SJSA1 (cell line): ENCODE measurements around the gene KDM4B. TPM values are rescaled to one million over a fixed set of nuclear protein-coding genes. Genes with fewer than 3 reads are reported as not detected.

Source experiments
- DNase-seq, 2 experiments: peaks; one replicate each; pipeline ENCODE4 v3.0.0-alpha.2; 2015 to 2020; ENCODE audit warnings: low spot score in 2 of 2, low read depth in 1 of 2
- H3K27ac ChIP-seq: fragments of 250-450 bp; sonication (Bioruptor Pico); 2 replicates; pipeline ENCODE4 v1.5.1; 2020; ENCODE audit warnings: mild to moderate bottlenecking, moderate library complexity
- H3K27me3 ChIP-seq: fragments of 250-450 bp; sonication (Bioruptor Pico); replicated peaks from 2 replicates; pipeline ENCODE4 v1.5.1; 2020; ENCODE audit warnings: mild to moderate bottlenecking, moderate library complexity
- H3K36me3 ChIP-seq: fragments of 250-450 bp; sonication (Bioruptor Pico); 2 replicates; pipeline ENCODE4 v1.5.1; 2020; ENCODE audit warnings: mild to moderate bottlenecking
- H3K4me1 ChIP-seq: fragments of 250-450 bp; sonication (Bioruptor Pico); replicated peaks from 2 replicates; pipeline ENCODE4 v1.6.1; 2021; ENCODE audit warnings: mild to moderate bottlenecking
- H3K4me3 ChIP-seq: fragments of 250-450 bp; sonication (Bioruptor Pico); 2 replicates; pipeline ENCODE4 v1.5.1; 2020; ENCODE audit warnings: mild to moderate bottlenecking
- H3K9me3 ChIP-seq: fragments of 250-450 bp; sonication (Bioruptor Pico); replicated peaks from 2 replicates; pipeline ENCODE4 v1.5.1; 2020; ENCODE audit warnings: mild to moderate bottlenecking
- total RNA-seq: library from RNA; depleted of rRNA; stranded (reverse); fragments of >200 nt; shearing (Covaris generic); gene quantifications from 2 replicates; pipeline ENCODE4 v1.2.3, GENCODE V29; 2014

Gene KDM4B
- total RNA-seq, 1 experiment from 2014 or later, result 9.1 TPM

DNA sequence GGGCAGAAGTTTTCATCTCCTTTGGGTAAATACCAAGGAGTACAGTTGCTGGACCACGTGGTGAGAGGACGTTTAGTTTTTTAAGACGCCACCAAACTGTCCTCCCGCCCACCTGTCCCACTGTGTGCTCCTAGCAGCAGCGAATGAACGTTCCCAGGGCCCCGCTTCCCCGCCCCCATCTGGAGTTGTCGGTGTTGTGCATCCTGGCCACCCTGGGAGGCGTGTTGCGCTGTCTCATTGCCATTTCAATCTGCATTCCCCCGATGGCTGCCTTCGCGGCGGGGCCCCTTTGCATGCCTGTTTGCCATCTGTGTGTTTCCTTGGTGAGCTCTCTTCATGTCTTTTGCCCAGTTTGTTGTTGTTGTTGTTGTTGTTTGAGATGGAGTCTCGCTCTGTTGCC lies 76.1 kb downstream of the KDM4B start:
- no peak for DNase-seq
- no peaks in the 10 kb centered on the region for H3K9me3 ChIP-seq
- H3K27me3 ChIP-seq, result no peaks in the 10 kb centered on the region
- H3K36me3 ChIP-seq, result peaks cover 45% of the 10 kb centered on the region
- no peak overlapping the region for H3K4me3 ChIP-seq
- peaks cover 33% of the 10 kb centered on the region for H3K4me1 ChIP-seq
- no peak overlapping the region for H3K27ac ChIP-seq

DNA sequence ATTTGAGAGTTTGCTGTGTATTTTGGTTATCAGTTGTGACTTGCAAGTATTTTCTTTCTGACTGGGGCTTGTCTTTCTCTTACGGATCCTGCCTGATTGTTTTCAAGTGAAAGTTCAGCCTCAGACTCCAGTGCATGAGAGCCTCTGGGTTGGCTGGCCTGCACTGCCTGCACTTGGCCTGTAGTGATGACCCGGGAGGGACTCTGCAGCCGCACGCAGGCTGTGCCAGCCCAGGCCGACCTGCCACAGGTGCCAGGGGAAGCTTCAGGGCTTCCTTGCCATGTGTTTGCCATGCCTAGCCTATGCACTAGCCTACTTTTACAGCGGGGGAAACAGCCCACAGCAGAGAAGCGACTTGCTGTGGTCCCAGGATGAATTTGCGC lies 77.0 kb downstream of the KDM4B start:
- H3K27ac ChIP-seq, result no peak overlapping the region
- H3K4me1 ChIP-seq, result peaks cover 33% of the 10 kb centered on the region
- no peak for DNase-seq

DNA sequence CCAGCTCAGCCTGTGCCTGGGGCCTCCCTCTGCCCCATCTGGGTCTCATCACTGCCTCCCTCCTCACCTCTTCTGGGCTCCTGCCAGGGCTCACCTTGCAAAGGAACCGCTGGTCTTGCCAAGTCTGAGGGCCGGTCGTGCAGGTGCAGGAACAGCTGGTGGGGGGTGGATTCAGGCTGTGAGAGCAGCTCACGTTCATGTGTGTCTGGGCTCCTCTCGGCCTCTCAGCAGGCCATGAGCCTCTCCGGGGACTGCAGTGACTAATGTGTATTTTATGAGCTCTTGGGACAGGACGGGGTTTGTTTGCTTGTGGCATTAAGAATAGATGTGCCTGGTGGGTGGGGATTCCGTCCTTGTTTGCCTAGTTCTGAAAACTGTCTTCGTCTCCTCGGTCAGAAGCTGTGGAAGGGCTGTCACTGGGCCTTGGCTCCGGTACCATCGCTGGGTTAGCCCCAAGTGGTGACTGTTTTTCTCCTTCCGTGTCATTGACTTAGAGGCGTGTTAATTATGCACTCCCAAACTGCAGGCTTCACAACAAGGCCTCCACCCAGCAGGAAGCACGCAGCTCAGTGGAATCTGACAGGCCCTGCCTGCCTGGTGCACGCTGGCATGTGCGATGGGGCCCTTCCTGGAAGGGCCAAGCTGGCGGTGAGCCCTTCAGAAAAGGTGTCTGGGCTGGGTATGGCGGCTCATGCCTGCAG lies 77.6 kb downstream of the KDM4B start:
- Histone ChIP-seq H3K36me3 (peaks cover 42% of the 10 kb centered on the region), H3K4me1 (peaks cover 33% of the 10 kb centered on the region), H3K27me3 (no peaks in the 10 kb centered on the region), H3K4me3 (no peak overlapping the region), H3K27ac (no peak overlapping the region), H3K9me3 (no peaks in the 10 kb centered on the region)
- DNase-seq, result peak; percentile 64 to 75

More for the DNA sequence above, 77.0 kb downstream of the KDM4B start:
- Histone ChIP-seq H3K9me3 (no peaks in the 10 kb centered on the region), H3K27me3 (no peaks in the 10 kb centered on the region), H3K4me3 (no peak overlapping the region), H3K36me3 (peaks cover 42% of the 10 kb centered on the region)

DNA sequence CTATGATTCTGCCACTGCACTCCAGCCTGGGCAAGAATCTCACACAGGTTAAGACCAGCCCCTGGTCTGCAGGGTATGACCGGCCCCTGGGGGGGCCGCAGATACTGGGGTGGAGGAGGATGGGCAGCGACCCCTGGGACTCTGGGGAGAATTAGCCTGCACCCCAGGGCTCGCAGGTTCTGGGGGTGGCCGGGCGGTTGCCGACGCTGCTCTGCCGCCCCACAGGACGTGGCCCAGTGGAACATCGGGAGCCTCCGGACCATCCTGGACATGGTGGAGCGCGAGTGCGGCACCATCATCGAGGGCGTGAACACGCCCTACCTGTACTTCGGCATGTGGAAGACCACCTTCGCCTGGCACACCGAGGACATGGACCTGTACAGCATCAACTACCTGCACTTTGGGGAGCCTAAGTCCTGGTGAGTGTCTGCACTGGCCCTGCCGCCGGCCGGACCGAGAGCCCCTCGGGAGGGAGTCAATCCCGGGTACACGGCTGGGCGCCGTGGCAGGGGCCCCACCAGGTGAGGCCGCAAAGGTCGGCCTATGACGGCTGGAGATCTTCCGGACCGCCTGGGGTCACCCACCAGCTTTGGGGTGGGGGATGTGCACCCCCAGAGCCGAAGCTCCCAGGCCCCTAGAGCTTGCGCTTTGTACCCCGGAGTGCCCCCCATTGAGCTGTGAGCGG lies 78.5 kb downstream of the KDM4B start:
- Histone ChIP-seq H3K36me3 (peaks cover 39% of the 10 kb centered on the region), H3K9me3 (no peaks in the 10 kb centered on the region), H3K27ac (no peak overlapping the region), H3K4me1 (peaks cover 33% of the 10 kb centered on the region), H3K4me3 (no peak overlapping the region), H3K27me3 (no peaks in the 10 kb centered on the region)
- DNase-seq, result no peak

DNA sequence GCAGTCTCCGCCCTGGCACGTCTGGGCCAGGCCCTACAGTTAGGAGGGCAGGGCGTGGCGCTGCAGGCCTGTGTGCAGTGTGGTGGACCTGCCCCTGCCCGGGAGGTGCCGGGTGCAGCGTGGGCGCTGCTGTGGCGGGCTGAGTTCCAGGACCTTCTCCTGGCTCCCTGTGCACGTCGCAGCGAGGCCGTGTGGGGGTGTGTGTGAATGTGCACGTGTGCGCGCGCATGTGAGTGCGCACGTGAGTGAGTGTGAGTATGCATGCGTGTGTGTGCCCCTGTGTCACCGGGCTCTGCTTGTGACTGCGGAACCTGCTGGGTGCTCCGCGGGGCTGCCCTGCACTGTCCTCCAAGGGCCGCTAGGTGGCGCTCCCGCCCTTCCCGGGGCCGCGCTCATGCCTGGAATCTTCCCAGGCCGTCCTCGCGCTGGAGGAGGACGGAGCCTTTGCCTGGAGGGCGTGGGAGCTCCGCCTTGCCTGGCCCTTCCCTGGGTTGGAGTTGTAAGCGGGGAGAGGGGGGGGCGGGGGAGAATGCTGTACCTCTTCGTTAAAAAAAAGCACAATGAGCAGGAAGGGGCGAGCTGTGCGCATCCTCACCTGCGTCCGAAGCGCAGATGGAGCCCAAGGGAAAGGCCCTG lies 79.3 kb downstream of the KDM4B start:
- Histone ChIP-seq H3K4me3 (no peak overlapping the region), H3K27ac (no peak overlapping the region), H3K4me1 (peaks cover 33% of the 10 kb centered on the region), H3K36me3 (peaks cover 39% of the 10 kb centered on the region), H3K9me3 (no peaks in the 10 kb centered on the region), H3K27me3 (no peaks in the 10 kb centered on the region)
- DNase-seq, result peak; percentile 76 to 79

DNA sequence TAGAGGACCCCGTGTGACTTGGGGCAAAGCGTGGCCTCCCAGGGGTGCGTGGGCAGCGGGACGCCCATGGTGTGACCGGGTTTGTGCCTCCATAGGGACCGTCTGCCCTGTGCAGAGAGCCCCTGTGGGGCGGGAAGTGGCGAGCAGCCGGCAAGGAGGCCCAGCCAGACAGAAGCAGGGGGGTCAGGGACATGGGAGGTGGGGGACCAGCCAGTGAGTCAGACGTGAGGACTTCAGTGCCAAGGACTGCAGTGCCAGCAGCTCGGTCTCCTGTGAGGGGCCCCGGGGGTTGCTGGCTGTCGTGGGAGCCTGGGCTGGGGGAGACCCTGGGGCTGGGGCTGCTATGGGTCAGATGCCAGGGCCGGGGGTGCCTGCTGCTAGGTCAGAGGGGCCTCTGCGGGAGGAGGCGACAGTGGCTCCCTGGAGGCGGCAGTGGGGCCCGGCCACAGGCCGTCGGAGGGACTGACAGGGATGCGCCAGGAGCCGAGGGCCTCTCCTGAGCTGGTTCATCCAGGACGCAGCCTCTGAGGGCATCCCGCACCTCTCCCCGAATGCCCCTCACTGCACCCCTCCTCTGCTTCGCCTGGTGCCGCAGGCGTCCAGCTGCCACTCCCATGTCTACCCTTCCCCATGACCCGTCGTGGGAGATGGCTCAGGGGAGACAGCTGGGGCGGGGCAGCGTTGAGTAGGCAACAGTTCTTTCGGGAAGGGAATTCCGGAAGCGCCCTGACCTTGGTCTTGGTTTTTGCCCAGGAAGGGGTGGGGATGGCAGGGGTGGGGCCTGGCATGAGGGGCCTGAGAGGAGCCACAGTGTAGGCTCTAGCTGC lies 80.0 kb downstream of the KDM4B start:
- no peak overlapping the region for H3K4me3 ChIP-seq
- DNase-seq, result peak in 1 of 2 experiments; percentile 64
- H3K27ac ChIP-seq, result no peak overlapping the region

DNA sequence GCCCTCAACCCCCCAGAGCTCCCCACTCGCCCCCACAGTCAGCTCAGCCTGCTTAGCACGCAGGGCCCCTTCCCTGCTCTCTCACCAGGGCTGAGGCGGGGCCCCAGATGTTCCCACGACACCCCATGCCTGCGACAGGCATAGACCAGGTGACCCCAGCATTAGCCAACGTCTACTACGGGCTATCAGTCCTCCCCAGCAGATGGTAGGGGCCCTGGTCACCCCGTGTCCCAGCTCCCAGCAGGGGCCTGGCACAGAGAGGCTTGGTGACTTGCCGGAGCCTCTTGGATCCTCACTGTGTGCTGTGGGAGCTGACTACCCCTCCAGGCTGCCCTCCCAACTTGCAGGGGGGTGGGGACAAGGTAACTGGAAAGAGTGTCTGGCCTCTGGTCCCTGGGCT lies 80.6 kb downstream of the KDM4B start:
- Histone ChIP-seq H3K36me3 (peaks cover 39% of the 10 kb centered on the region), H3K9me3 (no peaks in the 10 kb centered on the region), H3K4me3 (no peak overlapping the region), H3K4me1 (peaks cover 33% of the 10 kb centered on the region), H3K27me3 (no peaks in the 10 kb centered on the region), H3K27ac (no peak overlapping the region)
- DNase-seq, result no peak

More for the DNA sequence above, 80.0 kb downstream of the KDM4B start:
- H3K36me3 ChIP-seq, result peaks cover 39% of the 10 kb centered on the region
- H3K27me3 ChIP-seq, result no peaks in the 10 kb centered on the region
- peaks cover 33% of the 10 kb centered on the region for H3K4me1 ChIP-seq
- no peaks in the 10 kb centered on the region for H3K9me3 ChIP-seq

DNA sequence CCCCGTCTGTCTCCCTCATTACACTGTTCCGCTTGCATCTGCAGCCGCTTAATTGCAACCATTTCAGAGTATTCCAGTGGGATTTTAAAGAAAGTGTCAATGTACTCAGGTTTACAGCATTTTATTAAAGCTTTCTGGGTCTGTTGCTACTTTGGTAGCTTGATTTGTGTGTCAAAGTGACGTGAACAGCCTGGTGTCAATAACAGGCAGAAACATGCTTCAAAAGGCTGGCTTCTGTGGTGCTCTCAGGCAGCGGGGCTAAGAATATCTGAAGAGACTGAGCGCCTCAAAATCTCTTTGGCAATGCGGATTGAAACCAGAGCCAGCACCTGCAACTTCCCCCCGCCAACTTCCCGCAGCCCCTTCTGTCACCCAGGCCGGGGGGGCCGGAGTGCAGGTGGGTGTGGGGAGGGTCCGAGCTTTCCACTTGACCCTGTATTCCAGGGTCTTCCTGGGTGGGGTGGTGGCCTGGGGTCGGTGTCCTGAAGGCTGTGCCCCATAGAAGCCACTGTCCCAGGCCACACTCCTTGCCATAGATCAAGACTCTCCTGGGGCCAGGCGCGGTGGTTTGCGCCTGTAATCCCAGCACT lies 81.2 kb downstream of the KDM4B start:
- no peak for DNase-seq
- Histone ChIP-seq H3K36me3 (peaks cover 39% of the 10 kb centered on the region), H3K4me3 (no peak overlapping the region), H3K27me3 (no peaks in the 10 kb centered on the region), H3K9me3 (no peaks in the 10 kb centered on the region), H3K27ac (no peak overlapping the region), H3K4me1 (peaks cover 33% of the 10 kb centered on the region)

DNA sequence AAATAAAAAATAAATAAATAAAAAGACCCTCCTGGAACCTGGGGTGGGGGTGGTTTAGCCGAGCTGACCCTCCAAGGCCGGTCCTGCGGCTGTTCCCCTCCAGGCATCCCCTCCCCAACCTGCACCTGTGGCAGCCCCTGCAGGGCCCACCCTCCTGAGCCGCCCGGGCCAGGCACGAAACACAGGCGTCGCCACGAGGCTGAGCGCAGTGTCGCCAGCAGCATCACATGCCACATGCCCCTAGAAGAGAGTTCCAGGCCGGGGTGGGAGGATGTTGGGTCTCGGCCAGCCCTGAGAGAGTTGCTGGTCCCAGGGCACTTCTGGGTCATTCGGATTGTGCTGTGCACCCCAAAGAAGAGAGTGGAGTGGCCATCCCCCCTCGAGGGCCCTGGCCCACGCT lies 82.0 kb downstream of the KDM4B start:
- Histone ChIP-seq H3K4me1 (peaks cover 32% of the 10 kb centered on the region), H3K27me3 (no peaks in the 10 kb centered on the region), H3K9me3 (no peaks in the 10 kb centered on the region), H3K36me3 (peaks cover 39% of the 10 kb centered on the region), H3K4me3 (no peak overlapping the region), H3K27ac (no peak overlapping the region)
- DNase-seq, result no peak

DNA sequence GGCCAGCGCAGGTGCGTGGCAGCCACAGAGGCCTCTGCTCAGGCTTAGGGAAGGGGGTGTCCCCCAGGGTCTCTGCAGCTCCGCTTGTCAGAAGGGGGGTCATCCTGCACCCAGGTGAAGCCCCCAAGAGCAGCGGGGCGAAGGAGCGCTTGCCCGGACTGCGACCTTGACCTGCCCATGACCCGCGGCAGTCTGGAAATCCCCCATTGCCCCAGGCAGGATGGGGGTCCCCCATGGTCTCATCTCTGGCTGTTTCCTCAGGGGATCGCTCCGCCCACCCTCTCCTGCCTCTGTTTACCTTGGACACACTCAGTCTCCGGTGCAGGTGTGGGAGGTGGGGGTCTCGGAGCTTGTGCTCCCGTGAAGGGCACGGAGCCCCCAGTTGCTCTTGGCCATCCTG lies 82.7 kb downstream of the KDM4B start:
- no peak overlapping the region for H3K4me3 ChIP-seq
- DNase-seq, result no peak
- H3K27ac ChIP-seq, result no peak overlapping the region
- H3K36me3 ChIP-seq, result peaks cover 39% of the 10 kb centered on the region
- no peaks in the 10 kb centered on the region for H3K9me3 ChIP-seq
- peaks cover 25% of the 10 kb centered on the region for H3K4me1 ChIP-seq
- no peaks in the 10 kb centered on the region for H3K27me3 ChIP-seq

DNA sequence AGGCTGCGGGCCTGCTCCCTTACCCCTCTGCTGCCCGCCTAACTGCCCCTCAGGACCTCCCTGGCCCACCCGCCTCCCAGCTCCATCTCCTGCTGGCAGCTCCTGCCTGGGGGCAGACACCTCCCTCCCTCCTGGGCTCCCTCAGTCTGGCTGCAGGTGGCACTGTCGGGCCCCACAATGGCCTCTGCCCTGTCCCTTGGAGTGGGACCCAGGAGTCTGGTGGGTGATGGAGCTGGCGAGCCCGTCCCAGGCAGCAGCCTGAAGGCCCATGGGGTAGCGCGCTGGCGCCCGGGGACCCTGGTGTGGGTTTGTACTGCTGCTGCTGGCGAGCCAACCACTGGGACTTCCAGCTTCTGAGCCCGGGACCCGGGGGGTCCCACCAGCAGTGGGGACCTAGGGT lies 83.6 kb downstream of the KDM4B start:
- no peak overlapping the region for H3K4me3 ChIP-seq
- peaks cover 16% of the 10 kb centered on the region for H3K4me1 ChIP-seq
- H3K36me3 ChIP-seq, result peaks cover 37% of the 10 kb centered on the region
- H3K27me3 ChIP-seq, result no peaks in the 10 kb centered on the region
- no peaks in the 10 kb centered on the region for H3K9me3 ChIP-seq
- no peak overlapping the region for H3K27ac ChIP-seq
- DNase-seq, result no peak

DNA sequence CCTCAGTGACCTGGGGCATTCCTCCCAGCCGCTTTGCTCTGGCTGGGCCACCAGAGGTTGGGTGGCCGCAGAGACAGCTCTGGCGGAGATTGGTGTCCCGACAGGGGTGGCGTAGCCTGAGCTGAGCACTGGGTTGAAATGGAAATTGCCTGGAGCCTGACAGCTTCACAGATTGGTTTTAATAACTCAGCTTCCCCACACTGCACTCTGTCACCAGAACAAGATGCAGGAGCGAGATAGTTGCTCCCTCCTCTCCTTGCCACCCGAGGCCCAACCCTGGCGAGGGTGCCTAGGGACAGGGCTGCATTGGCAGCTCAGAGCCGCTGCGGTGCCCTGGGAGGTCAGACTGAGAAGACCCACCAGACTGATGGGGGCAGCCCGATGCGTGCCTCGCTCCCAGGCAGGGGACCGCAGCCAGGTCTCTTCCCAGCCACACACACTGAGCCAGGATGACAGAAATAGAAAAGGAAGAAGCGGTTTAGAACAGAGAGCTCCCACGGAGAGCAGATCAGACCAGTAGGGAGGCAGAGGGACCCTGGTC lies 84.1 kb downstream of the KDM4B start:
- Histone ChIP-seq H3K27ac (no peak overlapping the region), H3K27me3 (no peaks in the 10 kb centered on the region)
- DNase-seq, result no peak

DNA sequence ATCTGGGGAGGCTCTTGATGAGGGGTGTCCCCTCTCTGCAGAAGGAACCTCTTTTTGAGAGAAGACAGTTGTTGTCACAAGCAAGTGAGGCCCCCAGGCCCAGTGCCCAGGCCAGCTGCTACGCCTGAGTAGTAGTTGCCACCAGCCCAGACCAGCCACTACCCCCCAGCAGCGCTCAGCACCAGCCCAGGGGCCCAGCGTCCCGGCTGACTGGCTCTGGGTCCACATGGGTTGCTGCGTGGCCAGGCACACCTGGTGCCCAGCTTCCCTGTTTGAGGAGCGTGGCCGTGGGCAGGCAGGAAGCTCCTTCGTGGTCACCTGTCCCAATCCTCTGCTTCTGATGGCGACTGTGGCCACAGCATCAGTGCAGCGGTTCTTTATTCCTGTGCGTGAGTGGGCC lies 84.7 kb downstream of the KDM4B start:
- no peak for DNase-seq
- H3K27ac ChIP-seq, result no peak overlapping the region
- no peak overlapping the region for H3K4me3 ChIP-seq
- peaks cover 31% of the 10 kb centered on the region for H3K36me3 ChIP-seq
- H3K9me3 ChIP-seq, result no peaks in the 10 kb centered on the region
- no peaks in the 10 kb centered on the region for H3K27me3 ChIP-seq
- H3K4me1 ChIP-seq, result peaks cover 5% of the 10 kb centered on the region

More for the DNA sequence above, 84.1 kb downstream of the KDM4B start:
- Histone ChIP-seq H3K36me3 (peaks cover 37% of the 10 kb centered on the region), H3K4me3 (no peak overlapping the region), H3K4me1 (peaks cover 11% of the 10 kb centered on the region), H3K9me3 (no peaks in the 10 kb centered on the region)
